HFFc6 (cell line): ENCODE results near the gene CCDC33. TPM values are rescaled to one million over a fixed set of nuclear protein-coding genes. Genes with fewer than 3 reads are reported as not detected.

ENCODE experiments used
- DNase-seq: peaks from one replicate; pipeline ENCODE4 v3.0.0-alpha.2; 2018
- H3K27ac Mint-ChIP-seq: 2 replicates; pipeline ENCODE4 v1.8.0; 2020; ENCODE audit warnings: mild to moderate bottlenecking, mixed read lengths
- H3K27me3 Mint-ChIP-seq: 2 replicates; pipeline ENCODE4 v1.8.0; 2021; ENCODE audit warnings: mild to moderate bottlenecking, moderate library complexity, mixed read lengths; ENCODE audit not compliant: insufficient read depth
- H3K36me3 Mint-ChIP-seq: 2 replicates; pipeline ENCODE4 v1.8.0; 2021; ENCODE audit warnings: low read depth, mixed read lengths
- H3K4me1 Mint-ChIP-seq: 2 replicates; pipeline ENCODE4 v1.8.0; 2020; ENCODE audit warnings: low read depth, mixed read lengths
- H3K4me3 Mint-ChIP-seq: 2 replicates; pipeline ENCODE4 v1.8.0; 2020; ENCODE audit warnings: mild to moderate bottlenecking, moderate library complexity, mixed read lengths
- H3K9me3 Mint-ChIP-seq: 2 replicates; pipeline ENCODE4 v1.8.0; 2020; ENCODE audit warnings: mild to moderate bottlenecking, mixed read lengths
- CTCF ChIP-seq: fragments of 200-600 bp; sonication (generic); IDR thresholded peaks from 2 replicates; pipeline ENCODE4 v1.5.0; 2021; ENCODE audit warnings: antibody characterized with exemption, mild to moderate bottlenecking
- total RNA-seq, 6 experiments: library from RNA; stranded (reverse); fragmentation: NEBNext Ultra II Directional; extraction: Animal tissue kit (Norgen Biotek cat#: 25700); gene quantifications; 2 replicates in 1 of 6; 3 replicates in 5 of 6; pipeline ENCODE4 v1.2.3, GENCODE V29; 2021

The CCDC33 gene
- total RNA-seq, 6 experiments from 2014 or later = 0.30 TPM; not detected in 5

GRCh38 chr15:74220475-74221248, 15.5 kb upstream of the CCDC33 start:
- Mint-ChIP-seq H3K27ac (no peak overlapping the region), H3K36me3 (no peaks in the 10 kb centered on the region), H3K4me3 (no peak overlapping the region), H3K27me3 (peaks cover 24% of the 10 kb centered on the region), H3K4me1 (peaks cover 22% of the 10 kb centered on the region), H3K9me3 (no peaks in the 10 kb centered on the region)
- TF ChIP-seq CTCF = no peak
- DNase-seq = no peak

GRCh38 chr15:74221399-74222239, 14.5 kb upstream of the CCDC33 start:
- no peak overlapping the region for H3K27ac Mint-ChIP-seq
- H3K27me3 Mint-ChIP-seq = peaks cover 24% of the 10 kb centered on the region
- H3K4me3 Mint-ChIP-seq = no peak overlapping the region

GRCh38 chr15:74222240-74223119, 13.6 kb upstream of the CCDC33 start:
- Mint-ChIP-seq H3K27me3 (peaks cover 25% of the 10 kb centered on the region), H3K9me3 (no peaks in the 10 kb centered on the region), H3K36me3 (no peaks in the 10 kb centered on the region), H3K27ac (no peak overlapping the region), H3K4me1 (peaks cover 15% of the 10 kb centered on the region), H3K4me3 (no peak overlapping the region)
- no peak for TF ChIP-seq CTCF
- DNase-seq = no peak

More at GRCh38 chr15:74221399-74222239, 14.5 kb upstream of the CCDC33 start:
- H3K4me1 Mint-ChIP-seq = peaks cover 15% of the 10 kb centered on the region
- no peaks in the 10 kb centered on the region for H3K9me3 Mint-ChIP-seq
- no peaks in the 10 kb centered on the region for H3K36me3 Mint-ChIP-seq
- no peak for TF ChIP-seq CTCF
- no peak for DNase-seq

GRCh38 chr15:74225928-74226327, 10.2 kb upstream of the CCDC33 start:
- no peak for DNase-seq
- TF ChIP-seq CTCF = no peak
- no peak overlapping the region for H3K4me3 Mint-ChIP-seq
- H3K9me3 Mint-ChIP-seq = no peaks in the 10 kb centered on the region
- peaks cover 15% of the 10 kb centered on the region for H3K4me1 Mint-ChIP-seq
- H3K27ac Mint-ChIP-seq = no peak overlapping the region
- H3K27me3 Mint-ChIP-seq = peaks cover 30% of the 10 kb centered on the region
- no peaks in the 10 kb centered on the region for H3K36me3 Mint-ChIP-seq
